SU-DHL-6 (cell line): Measurements from ENCODE around the gene NOL9.

Source experiments
- EZH2phosphoT487 ChIP-seq: fragments of 200-600 bp; sonication (generic), shearing (Covaris generic); conservative IDR thresholded peaks from 2 replicates; pipeline ENCODE4 v1.6.1; 2018; ENCODE audit warnings: mild to moderate bottlenecking, antibody characterized with exemption, low read length, moderate library complexity, mixed read lengths
- TF ChIP-seq, protein P1 (sequence below): fragments of 200-600 bp; sonication (generic); IDR thresholded peaks from one replicate; pipeline ENCODE4 v1.5.1; 2017; ENCODE audit warnings: antibody characterized with exemption, mild to moderate bottlenecking, low read length, moderate library complexity; ENCODE audit not compliant: insufficient read depth, poor library complexity, severe bottlenecking

GRCh38 chr1:6519935-6520671 lies 34.2 kb downstream of the NOL9 start:
- TF ChIP-seq, protein P1, sequence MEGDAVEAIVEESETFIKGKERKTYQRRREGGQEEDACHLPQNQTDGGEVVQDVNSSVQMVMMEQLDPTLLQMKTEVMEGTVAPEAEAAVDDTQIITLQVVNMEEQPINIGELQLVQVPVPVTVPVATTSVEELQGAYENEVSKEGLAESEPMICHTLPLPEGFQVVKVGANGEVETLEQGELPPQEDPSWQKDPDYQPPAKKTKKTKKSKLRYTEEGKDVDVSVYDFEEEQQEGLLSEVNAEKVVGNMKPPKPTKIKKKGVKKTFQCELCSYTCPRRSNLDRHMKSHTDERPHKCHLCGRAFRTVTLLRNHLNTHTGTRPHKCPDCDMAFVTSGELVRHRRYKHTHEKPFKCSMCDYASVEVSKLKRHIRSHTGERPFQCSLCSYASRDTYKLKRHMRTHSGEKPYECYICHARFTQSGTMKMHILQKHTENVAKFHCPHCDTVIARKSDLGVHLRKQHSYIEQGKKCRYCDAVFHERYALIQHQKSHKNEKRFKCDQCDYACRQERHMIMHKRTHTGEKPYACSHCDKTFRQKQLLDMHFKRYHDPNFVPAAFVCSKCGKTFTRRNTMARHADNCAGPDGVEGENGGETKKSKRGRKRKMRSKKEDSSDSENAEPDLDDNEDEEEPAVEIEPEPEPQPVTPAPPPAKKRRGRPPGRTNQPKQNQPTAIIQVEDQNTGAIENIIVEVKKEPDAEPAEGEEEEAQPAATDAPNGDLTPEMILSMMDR = no peak
- TF ChIP-seq EZH2phosphoT487 = no peak
